ENCODE data around the gene LIN28A.

DNA sequence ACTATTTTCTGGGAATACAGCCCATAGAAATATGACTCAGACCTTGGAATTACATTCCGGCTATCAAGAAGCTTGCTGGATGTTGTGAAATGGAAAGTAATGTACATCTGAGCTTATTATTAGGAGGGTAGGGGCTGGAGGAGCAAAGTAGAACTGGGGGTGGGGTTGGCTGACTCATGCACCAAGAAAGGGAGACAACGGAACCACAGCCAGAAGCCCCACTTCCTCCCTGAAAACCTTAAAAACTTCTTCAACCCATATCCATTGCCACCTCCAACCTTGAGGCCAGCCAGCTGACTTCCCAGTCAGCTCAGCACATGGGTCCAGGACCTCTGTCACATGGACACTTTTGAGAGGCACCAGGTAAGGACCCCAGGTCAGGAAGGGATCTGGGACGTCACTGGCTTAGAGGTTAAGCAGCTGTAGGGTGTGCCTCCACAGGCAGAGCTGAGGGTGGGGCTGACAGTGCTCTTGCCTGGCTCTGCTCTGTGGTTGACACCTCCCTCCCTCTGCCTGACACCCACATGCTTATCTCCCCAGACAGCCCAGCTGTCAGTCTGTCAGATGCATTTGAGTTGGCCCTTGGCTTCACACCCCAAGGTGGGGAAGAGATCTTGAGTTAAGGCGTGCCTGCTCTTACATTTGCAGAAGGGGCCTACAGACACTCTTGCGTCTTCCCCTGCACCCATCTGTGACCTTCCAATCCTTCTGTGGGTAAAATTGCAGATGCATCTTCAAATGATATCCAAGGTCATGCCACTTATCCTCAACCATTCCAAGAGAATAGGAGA is 32.3 kb upstream of the LIN28A start:
- TF ChIP-seq, protein P1, sequence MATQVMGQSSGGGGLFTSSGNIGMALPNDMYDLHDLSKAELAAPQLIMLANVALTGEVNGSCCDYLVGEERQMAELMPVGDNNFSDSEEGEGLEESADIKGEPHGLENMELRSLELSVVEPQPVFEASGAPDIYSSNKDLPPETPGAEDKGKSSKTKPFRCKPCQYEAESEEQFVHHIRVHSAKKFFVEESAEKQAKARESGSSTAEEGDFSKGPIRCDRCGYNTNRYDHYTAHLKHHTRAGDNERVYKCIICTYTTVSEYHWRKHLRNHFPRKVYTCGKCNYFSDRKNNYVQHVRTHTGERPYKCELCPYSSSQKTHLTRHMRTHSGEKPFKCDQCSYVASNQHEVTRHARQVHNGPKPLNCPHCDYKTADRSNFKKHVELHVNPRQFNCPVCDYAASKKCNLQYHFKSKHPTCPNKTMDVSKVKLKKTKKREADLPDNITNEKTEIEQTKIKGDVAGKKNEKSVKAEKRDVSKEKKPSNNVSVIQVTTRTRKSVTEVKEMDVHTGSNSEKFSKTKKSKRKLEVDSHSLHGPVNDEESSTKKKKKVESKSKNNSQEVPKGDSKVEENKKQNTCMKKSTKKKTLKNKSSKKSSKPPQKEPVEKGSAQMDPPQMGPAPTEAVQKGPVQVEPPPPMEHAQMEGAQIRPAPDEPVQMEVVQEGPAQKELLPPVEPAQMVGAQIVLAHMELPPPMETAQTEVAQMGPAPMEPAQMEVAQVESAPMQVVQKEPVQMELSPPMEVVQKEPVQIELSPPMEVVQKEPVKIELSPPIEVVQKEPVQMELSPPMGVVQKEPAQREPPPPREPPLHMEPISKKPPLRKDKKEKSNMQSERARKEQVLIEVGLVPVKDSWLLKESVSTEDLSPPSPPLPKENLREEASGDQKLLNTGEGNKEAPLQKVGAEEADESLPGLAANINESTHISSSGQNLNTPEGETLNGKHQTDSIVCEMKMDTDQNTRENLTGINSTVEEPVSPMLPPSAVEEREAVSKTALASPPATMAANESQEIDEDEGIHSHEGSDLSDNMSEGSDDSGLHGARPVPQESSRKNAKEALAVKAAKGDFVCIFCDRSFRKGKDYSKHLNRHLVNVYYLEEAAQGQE (tag by site-specific recombination; IDR thresholded peaks at IDR 0.05), result no peak
- TF ChIP-seq ZNF830 (tag by site-specific recombination; IDR thresholded peaks at IDR 0.05; ENCODE audit: low read depth), result no peak
- no peak for TF ChIP-seq CTCF (tag by site-specific recombination; IDR thresholded peaks at IDR 0.05)
- TF ChIP-seq ZNF140 (tag by site-specific recombination; IDR thresholded peaks at IDR 0.05), result no peak
- TF ChIP-seq, protein P2, sequence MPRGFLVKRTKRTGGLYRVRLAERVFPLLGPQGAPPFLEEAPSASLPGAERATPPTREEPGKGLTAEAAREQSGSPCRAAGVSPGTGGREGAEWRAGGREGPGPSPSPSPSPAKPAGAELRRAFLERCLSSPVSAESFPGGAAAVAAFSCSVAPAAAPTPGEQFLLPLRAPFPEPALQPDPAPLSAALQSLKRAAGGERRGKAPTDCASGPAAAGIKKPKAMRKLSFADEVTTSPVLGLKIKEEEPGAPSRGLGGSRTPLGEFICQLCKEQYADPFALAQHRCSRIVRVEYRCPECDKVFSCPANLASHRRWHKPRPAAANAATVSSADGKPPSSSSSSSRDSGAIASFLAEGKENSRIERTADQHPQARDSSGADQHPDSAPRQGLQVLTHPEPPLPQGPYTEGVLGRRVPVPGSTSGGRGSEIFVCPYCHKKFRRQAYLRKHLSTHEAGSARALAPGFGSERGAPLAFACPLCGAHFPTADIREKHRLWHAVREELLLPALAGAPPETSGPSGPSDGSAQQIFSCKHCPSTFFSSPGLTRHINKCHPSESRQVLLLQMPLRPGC (tag by site-specific recombination; IDR thresholded peaks at IDR 0.05), result no peak
- no peak for TF ChIP-seq ZBTB17 (tag by site-specific recombination; IDR thresholded peaks at IDR 0.05)
- TF ChIP-seq ZNF654 (tag by site-specific recombination; IDR thresholded peaks at IDR 0.05; ENCODE audit: low read depth), result no peak
- no peak for TF ChIP-seq ZNF473 (tag by site-specific recombination; IDR thresholded peaks at IDR 0.05)
- no peak for TF ChIP-seq ZNF785 (tag by site-specific recombination; IDR thresholded peaks at IDR 0.05)

Measured in HEK293 (cell line).